ENCODE measurements around the gene OR5H15.

DNA sequence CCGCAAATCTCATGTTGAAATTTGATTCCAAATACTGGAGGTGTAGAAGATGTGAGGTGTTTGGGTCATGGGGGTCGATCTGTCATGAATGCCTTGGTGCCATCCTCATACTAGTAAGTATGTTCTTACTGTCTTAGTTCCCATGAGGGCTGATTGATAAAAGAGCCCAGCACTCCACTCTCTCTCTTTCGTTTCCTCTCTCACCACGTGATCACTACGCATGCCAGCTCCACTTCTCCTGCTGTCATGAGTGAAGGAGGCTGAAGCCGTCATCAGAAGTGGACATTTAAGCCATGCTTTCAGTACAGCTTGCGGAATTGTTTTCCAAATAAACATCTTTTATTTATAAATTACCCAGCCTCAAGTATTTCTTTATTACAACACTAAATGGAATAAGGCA lies 6.1 kb downstream of the OR5H15 start:
- TF ChIP-seq POLR2AphosphoS5 (IDR thresholded peaks at IDR 0.05; ENCODE audit: low read depth, low read length) (no peak), JUND (IDR thresholded peaks at IDR 0.05) (no peak), RAD21 (IDR thresholded peaks at IDR 0.05; ENCODE audit: low read depth) (no peak), REST (IDR thresholded peaks at IDR 0.05; ENCODE audit: low read depth) (no peak), SIN3A (IDR thresholded peaks at IDR 0.05; ENCODE audit: low read depth) (no peak), EZH2 (IDR thresholded peaks at IDR 0.05) (no peak), EZH2phosphoT487 (IDR thresholded peaks at IDR 0.05; ENCODE audit: borderline replicate concordance) (no peak), POLR2A (IDR thresholded peaks at IDR 0.05; ENCODE audit: borderline replicate concordance, extremely low read depth, insufficient read depth, insufficient read length) (no peak), ZNF274 (IDR thresholded peaks at IDR 0.05; ENCODE audit: low read depth, low read length) (no peak), CEBPB (IDR thresholded peaks at IDR 0.05; ENCODE audit: low read depth) (no peak), YY1 (IDR thresholded peaks at IDR 0.05; ENCODE audit: extremely low read depth, insufficient replicate concordance, low read depth, low read length) (no peak)
- TF ChIP-seq, protein P1, sequence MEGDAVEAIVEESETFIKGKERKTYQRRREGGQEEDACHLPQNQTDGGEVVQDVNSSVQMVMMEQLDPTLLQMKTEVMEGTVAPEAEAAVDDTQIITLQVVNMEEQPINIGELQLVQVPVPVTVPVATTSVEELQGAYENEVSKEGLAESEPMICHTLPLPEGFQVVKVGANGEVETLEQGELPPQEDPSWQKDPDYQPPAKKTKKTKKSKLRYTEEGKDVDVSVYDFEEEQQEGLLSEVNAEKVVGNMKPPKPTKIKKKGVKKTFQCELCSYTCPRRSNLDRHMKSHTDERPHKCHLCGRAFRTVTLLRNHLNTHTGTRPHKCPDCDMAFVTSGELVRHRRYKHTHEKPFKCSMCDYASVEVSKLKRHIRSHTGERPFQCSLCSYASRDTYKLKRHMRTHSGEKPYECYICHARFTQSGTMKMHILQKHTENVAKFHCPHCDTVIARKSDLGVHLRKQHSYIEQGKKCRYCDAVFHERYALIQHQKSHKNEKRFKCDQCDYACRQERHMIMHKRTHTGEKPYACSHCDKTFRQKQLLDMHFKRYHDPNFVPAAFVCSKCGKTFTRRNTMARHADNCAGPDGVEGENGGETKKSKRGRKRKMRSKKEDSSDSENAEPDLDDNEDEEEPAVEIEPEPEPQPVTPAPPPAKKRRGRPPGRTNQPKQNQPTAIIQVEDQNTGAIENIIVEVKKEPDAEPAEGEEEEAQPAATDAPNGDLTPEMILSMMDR (IDR thresholded peaks at IDR 0.05 in 2 of 3, conservative IDR thresholded peaks at IDR 0.05 in 1 of 3; ENCODE audit: borderline replicate concordance in 1 of 3, insufficient read depth in 1 of 3, low read depth in 2 of 3, low read length in 2 of 3) = no peak
- TF ChIP-seq, protein P2, sequence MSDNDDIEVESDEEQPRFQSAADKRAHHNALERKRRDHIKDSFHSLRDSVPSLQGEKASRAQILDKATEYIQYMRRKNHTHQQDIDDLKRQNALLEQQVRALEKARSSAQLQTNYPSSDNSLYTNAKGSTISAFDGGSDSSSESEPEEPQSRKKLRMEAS (IDR thresholded peaks at IDR 0.05) = no peak

Measured in HCT116 (cell line).